GM18498 (cell line): ENCODE results near the gene BAIAP3.

Source experiments
- ATAC-seq: cut with Tn5 transposase; IDR thresholded peaks from one replicate; pipeline ENCODE4 v1.9.1; 2021; ENCODE audit warnings: mild to moderate bottlenecking, moderate library complexity; ENCODE audit not compliant: unreplicated experiment

The BAIAP3 gene

DNA sequence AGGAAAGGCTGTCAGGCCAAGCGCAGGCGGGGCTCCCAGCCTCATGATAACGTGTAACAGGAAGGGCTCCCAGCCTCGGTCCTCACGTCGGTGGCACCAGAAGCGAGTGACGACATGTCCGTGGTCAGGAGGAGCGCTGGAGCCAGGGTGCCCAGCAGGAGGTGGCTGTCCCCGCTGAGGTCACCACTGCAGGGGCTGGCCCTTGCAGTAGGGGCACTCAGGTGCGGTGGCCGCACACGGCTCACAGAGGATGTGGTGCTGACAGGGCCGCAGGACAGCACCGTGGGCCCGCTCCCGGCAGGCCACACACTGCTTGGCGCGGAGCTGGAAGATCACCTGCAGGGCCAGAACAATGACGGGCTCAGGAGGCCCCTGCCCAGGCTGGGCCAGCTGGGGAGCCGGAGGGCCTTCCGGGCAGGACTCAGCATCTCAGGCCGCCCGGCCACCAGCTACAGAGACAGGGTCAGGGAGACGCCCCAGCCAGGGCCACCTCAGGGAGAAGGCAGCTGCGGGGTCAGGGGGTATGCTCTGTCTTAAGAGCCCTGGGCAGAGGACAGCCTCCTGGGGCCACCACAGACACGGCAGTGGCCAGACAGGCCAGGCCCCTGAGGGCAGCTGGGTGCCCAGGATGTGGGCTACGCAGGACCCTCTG, 32.7 kb downstream of the BAIAP3 start:
- ATAC-seq, result no peak

DNA sequence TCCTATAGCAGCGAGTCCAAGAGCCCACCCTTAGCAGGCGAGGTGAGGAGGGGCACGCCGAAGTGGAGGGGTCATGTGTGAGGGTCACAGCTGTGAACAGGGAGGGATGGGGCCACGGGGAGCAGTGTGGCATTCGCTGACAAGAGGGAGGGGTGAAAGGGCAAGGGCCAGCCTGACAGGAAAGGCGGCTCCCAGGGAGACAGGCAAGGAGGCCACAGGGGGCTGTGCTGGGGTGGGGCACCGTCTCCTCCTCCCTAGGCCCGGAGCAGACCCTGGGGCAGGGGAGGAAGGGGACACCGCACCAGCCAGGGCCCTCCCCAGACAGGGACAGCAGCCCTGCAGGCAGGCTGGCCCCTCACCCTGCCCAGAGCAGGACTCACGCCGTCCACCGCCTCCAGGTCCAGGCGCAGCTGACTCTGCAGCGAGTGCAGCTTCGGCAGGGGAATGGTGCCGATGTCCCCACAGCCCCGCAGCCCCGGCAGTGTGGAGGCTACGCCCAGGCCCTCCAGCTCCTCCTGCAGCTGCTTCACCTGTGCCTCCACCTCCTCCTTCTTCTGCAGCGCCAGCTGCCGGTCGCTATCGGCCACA, 33.4 kb downstream of the BAIAP3 start:
- no peak for ATAC-seq

DNA sequence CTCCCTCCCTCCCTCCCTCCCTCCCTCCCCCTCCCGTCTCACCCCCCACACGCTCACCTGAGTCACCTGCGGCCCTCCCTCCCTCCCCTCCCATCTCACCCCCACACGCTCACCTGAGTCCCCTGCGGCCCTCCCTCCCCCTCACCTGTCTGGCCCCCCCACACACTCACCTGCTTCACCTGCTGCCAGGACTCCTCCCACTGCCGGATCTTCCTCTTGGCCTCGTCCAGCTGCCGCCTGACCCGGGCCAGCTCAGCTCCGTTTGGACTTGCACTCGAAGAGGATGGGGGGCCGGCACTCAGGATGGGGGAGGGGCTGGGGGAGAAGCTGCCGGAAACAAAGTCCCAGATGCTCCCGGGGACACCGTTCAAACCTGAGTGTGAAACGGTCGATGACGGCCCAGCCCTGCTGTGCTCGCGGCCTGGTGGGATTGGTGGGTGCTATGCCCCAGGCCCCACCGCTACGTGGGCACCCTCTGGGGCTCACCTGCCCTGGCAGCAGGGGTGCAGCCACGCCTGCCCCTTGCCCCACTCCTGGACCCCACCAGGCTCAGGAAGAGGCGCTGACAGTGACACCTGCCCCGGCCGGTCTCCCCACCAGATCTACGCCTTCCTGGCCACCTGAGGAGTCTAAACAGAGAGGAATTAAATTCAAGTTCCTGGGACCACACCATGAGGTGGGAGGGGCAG, 34.2 kb downstream of the BAIAP3 start:
- ATAC-seq, result no peak

DNA sequence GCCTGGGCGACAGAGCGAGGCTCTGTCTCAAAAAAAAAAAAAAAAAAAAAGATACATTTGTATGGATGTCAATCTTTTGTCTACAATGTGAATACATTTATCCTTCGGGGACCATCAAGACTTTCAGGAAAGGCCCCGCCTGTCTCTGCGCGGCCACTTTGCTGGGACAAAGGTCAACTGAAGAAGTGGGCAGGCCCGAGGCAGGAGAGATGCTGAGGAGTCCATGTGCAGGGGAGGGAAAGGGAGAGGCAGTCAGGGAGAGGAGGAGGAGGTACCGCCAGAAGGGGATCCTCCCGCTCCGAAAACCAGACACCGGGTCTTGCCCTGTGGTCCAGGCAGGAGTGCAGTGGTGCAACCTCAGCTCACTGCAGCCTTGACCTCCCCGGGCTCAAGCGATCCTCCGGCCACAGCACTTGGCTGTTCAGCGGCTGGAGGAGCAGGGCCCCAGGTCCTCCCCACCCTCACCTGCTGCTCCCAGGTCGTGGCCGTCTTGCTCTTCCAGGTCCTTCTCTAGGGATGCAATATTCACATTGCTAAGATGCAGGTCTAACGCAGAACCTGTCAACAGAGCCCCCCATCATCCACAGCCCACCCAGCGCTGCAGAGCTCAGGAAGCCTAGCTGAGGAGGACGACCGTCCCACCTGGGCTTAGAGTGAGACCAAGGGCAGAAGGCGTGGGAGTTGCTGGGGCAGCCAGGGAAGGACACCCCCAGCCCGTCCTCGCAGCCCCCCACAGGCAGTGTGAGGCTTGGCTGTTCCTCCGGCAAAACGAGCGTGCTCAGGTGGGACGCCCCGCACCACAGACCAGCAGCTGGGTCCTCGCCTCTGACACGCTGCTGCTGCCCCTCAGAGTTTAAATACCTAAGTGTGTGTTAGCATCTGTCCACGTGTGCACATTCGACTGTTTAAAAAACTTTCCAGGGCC, 37.9 kb downstream of the BAIAP3 start:
- no peak for ATAC-seq

DNA sequence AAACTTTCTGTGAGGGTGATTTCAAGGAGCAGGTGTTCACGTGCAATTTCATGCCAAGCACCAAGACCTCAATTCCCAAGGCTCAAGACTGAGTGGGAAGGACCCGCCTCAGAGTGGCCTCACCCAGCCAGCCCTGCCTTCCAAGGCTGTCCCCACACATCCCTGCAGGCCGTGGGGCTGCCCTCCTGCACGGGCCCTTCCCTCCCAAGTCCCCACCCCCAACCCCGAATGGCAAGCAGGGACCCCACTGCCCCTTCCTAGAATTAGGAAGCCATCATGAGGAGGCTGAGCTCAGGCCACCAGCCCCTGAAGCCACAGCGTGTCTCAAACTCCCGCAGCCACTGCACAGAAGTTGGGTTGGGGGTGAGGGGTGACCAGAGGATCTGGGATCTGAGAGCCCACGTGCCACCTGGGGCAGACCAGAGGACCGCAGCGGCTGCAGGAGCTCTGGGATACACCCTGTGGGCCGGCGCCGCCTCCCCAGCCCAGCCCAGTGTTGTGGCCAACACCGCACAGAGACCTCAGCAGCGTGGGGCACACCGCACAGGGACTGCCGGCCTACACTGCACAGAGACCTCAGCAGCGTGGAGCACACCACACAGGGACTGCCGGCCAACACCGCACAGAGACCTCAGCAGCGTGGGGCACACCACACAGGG, 39.0 kb downstream of the BAIAP3 start:
- no peak for ATAC-seq

DNA sequence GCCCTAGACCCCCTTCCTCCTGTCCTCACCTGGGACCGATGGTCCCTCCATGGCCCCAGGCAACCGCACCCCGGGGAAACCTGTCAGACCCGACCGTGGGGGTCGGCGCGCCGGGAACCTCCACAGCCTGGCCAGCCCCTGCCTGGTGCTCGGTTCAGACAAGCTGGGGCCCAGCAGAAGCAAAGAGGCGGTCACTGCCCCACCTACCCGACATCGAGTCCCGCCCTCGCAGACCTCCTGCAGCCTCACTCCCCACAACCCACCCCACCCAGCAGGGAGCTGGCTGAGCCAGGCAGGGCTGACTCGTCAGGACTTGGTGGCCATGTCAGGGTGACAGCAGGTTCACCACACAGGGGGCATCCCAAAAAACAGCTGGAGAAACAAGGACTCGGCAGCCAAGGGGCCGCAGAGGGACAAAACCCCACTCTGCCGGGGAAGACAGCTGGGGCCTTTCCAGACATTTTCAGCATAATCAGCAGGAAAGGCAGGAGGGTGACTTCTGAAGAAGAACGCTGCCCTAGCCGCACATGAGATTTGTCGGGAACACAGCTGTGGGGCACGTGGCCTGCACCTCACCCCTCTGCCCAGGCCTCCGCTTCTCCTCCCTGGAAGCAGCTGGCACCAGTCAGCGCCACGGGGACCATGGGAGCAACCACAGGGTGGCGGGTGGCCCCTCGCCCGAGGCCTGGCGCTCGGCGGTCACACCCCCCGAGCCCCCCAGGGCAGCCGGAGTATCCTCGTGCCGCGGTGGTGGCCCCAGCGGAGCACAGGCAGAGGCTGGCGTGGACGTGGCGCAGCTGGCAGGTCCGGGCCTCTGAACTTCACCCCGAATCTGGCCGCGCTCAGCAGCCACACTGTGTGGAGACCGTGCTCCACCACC, 41.2 kb downstream of the BAIAP3 start:
- ATAC-seq, result no peak

DNA sequence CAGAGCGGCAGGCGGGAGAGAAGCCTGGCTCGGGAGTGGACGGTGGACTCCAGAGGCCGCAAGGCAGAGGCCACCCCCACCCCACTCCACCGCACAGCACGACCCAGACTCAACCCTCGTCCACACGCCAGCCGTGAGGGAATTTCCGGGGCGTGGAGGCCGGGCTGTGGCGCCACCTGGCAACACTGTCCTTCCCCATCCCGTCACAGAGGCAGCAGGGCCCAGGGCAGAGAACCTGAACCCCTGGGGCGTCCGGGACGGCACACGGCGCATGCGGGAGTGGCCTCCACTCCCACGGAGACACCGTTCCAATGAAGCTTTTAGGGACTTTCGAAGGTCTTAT, 41.8 kb downstream of the BAIAP3 start:
- no peak for ATAC-seq

DNA sequence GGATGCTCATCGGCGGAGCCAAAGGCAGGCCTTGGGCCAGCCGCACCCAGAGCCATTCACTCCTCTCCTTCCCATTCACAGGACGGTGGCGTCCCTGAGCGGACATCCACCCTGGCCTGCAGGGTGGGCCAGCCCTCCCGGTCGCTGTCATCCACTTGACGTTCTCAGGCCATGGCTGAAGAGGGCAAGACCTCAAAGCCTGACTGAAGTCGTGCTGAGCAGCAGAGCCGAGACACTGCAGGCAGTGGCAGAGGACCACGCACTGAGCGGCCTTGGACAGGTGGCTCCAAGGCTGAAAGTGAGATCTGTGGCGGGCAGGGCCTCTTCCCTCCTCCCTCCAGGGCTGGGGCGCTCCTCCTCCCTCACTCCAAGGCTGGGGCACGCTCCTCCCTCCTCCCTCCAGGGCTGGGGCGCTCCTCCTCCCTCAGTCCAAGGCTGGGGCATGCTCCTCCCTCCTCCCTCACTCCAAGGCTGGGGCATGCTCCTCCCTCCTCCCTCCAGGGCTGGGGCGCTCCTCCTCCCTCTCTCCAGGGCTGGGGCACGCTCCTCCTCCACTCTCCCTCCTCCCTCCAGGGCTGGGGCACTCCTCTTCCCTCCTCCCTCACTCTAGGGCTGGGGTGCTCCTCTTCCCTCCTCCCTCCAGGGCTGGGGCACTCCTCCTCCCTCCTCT, 42.4 kb downstream of the BAIAP3 start:
- ATAC-seq, result no peak

DNA sequence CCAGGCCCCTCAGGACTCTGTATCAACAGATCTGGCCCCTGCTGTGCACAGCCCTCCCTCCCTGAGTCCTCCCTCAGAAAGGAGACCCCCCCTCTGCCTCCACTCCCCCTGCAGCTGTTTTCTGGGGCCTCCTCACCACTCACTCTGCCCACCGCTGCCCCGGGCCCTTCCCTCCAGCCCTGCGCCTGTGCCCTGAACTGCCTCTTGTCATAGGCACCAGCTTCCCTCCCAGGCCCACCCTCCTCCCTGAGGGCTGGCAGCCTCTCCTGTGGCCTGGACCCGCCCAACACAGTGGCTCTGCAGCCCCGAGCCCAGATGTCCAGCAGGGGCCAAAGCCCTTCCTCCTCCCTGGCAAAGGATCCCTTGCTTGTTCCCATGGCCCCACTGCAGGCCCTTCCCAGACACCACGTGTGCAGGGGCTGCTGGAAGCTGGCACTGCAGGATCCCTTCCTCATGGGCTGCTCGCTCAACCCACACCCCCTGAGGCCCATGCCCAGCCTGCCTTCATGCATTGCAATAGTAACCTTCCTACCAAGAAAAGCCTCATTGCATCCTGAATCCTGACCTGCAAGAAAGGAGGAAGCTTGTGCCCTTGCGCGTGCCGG, 44.1 kb downstream of the BAIAP3 start:
- ATAC-seq, result no peak

DNA sequence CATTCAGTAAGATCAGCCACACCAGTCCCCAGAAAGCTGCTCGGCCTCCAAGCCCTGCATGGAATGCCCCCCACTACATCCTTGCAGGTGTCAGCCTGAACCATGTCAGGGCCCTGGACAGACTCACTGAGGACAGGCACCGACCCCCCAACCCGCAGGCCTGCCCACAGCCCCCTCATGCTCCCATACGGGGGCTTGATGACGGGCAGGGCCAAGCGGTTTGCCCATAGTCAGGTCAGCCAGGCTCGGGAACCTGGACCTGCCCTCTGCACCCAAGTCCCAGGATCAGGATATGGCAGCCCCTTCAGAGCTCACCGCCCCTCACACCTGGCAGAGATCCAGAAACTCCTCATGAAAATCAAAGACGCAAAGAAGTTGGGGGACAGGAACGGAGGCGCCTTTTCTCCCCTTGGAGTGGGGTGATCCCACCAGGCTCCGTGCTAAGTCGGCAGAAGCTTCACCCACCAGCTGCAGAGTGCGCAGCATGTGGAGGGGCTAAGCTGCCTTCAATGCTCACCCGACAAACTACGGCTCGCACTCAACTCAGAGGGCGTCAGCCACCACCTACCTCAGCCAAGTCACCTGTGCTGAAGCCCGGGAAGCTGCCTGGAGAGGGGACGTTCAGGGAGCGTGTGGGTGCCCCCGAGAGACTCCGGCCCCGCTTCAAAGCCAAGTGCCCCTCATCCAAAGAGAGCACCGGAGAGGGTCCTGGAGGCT, 44.8 kb downstream of the BAIAP3 start:
- ATAC-seq, result no peak

DNA sequence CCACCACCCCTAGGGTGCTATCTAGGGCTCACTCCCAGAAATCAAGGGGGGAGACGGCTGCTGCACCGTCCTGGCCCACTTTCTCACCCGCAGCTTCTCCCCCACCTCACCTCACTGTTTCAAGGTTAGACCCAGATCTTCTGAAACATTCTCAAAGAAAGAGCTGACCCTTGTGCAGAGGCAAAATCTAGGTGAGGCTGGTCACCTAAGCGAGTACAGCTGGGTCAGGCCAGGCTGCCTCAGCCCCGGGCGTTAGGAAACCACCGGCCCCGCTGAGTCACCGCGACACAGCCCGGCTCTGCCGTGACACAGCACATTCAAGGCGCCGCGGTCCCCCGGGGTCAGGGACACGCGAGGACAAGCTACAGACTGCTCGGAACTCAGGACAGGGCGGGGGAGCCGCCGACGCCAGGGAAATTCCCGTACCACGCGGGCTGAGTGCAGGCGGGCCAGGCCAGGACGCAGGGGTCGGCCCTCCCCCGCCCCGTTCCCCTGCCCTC, 45.4 kb downstream of the BAIAP3 start:
- ATAC-seq, result peak; percentile 35

DNA sequence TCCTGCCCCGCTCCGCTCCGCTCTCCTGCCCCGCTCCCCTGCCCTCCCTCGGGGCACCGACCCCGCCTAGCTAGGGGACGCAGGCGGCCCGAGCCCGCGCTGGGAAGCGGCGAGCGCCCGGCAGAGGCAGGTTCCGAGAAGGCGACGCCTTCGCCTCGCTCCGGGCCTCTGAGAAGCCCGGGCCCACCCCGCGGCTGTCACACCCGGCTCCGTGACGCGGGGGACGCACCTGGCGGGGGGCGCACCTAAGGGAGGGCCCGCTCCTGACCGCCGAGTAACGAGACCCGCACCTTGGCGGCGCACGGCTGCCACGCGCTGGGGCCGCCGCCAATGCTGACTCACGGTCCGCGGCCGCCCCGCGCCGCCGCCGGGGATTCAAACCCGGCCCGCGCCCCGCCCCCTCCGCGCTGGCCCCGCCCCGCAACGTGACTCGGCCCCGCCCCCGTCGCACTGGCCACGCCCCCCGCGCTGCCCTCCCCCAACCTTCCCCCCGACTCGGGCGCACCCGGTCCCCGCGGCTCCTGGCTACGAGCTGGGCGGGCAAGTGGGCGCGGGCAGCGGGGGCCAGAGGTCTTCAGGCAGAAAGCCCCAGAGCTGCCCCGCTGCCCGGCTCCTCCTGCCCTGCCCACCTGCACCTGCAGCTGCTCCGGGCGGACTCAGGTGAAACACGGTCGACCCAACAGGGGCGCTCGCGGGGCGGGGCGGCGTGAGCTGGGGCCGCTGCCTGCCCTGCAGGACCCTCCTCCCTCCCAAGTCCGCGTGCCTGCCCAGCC, 46.0 kb downstream of the BAIAP3 start:
- peak; percentile 58 for ATAC-seq

DNA sequence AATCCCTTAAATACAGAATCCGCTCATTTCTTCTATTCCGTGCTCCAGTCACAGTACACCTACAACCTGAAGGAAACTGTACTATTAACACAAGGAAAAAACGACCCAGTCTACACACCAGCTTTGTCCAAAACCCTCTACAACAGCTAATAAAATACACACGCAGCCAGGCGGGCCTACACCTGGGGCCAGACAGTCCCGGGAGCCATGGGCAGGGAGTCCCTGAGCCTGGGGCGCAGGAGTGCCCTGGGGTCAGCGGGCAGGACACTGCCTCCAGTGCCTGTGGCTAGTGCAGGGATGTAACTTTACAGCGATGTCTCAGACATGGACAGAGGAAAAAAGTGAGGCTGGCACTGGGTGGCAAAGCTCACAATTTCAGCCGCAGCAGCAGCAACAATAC, 46.8 kb downstream of the BAIAP3 start:
- ATAC-seq, result no peak

DNA sequence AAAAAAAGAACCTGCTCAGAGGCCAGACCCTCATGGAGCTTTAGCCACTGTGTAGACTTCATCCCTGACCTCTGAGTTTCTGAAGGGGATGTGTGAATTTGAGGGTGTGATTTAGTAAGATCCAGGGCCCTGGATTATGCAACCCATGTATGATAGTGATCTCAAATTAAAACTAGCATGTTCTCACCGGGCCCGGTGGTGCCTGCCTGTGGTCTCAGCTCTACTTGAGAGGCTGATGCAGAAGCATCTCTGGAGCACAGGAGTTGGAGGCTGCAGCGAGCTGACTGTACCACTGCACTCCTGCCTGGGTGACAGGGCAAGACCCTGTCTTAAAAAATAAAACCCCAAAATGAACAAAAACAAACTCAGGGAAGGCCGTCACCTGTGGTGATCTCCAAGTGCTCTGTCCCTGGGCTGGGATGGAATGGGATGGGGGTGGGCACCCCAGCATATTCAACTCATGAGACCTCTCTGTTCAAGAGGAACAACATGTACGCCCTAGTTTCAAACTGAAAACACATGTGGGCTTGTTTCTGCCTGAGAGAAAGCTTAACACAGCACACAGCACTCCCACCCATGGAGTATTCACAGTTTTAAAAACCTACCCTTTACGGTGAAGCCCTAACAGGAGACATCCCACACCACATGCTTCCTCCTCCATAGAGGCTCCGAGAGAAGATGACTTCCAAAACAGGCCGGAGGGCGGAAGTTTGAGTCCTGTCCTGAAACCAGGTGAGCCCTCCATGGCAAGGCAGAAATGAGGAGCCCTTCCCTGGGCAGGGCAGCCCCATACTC, 48.4 kb downstream of the BAIAP3 start:
- no peak for ATAC-seq

DNA sequence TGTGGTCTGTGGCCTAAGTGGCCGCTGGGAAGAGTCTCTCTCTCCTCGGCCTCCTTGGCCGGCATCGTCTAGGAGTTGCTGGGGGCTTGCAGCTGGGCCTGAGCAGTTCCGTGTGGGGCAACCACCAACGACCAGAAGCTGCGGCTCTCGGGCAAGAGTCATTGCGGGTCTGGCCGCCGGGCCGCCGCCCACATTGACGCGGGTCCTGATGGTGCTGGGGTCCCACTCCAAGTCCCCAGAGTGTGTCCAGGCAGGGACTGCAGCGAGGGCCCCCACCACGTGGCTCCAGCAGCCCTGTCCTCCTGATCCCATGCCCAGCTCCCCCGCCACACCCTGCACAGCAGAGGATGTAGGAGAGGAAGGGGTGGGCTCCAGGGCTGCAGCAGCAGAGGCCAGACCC, 50.1 kb downstream of the BAIAP3 start:
- ATAC-seq, result no peak

DNA sequence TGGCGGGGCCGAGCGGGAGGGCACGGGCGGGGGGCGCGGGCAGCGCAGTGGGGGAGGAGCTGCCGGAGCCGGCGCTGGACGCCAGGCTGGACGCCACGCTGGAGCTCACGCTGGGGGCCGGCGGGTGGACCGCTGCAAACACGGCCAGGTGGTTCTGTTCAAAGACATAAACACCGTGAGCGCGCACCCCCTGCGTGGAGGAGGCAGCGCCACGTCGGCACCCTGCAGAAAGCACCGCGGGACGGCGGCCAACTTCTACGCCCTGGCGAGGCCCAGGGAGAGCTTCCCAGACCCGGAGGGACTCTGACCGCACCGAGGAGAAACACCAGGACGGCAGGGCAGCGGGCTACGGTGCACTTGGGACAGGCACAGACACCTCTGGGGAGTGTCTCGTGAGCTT, 51.8 kb downstream of the BAIAP3 start:
- no peak for ATAC-seq

DNA sequence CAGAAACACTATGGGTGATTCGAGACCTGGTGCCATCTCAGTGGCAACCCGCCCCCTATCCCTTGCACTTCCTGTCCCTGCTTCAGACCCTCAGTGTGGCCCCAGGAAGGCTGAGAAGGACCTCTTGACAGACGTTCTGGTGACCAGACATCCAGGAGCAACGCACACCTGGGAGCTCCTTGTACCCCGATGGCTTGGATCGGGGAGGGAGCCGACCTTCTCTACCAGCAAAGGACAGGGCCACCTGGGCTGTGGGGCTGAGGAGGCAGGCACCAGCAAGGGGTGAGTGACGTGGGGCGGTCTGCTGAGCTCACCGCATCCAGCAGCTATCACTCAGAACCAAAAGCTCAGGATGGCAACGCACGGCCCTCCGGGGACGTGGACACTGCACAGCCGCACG, 53.9 kb downstream of the BAIAP3 start:
- ATAC-seq, result no peak
